GM11168 (cell line): Measurements from ENCODE around the gene R3HDML.

Experiments
- in situ Hi-C: fragments of 300-500 bp; cut with MboI; formaldehyde crosslinking; loops from one replicate; pipeline ENCODE4 v1.12.0; 2022; ENCODE audit warnings: low sequenced_read_pairs; ENCODE audit not compliant: unreplicated experiment

Gene R3HDML

GRCh38 chr20:44394702-44395460 lies 58.0 kb downstream of the R3HDML start:
- in situ Hi-C loops = loop anchor here (5.0 kb wide), 1 partner anchor 62 kb away; no protein-coding TSS in a partner anchor

GRCh38 chr20:44395461-44396340 lies 58.9 kb downstream of the R3HDML start:
- in situ Hi-C loops = no loop called here

GRCh38 chr20:44396369-44397130 lies 59.7 kb downstream of the R3HDML start:
- in situ Hi-C loops = no loop called here

GRCh38 chr20:44398335-44398734 lies 61.5 kb downstream of the R3HDML start:
- in situ Hi-C loops = no loop called here

- in situ Hi-C loops = no loop called here
These were observed 62.6 kb downstream of the R3HDML start for GRCh38 chr20:44399446-44399845.

GRCh38 chr20:44400671-44400969 lies 63.8 kb downstream of the R3HDML start:
- in situ Hi-C loops = no loop called here
